ENCODE results near the gene CLSTN2.

CLSTN2 gene

DNA sequence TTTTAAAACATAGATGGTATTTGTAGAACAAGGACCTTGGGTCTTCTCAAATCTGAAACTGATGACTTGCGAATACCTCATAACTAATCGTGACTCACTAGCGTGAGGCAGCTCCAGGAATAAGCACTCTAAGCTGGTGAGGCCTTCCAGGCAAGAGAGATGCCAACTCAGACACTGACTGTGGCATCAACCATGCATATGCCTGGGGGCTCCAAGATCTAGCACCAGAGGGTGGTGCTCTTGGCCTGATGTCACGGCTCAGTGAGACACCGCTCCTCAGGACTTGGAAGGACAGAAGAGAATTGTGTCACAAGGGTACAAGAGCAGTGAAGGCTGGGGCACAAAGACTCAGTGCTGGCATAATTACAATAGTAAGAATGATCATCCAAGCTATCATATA is 617.9 kb downstream of the CLSTN2 start:
- no peak for DNase-seq (ENCODE audit: low spot score)

DNA sequence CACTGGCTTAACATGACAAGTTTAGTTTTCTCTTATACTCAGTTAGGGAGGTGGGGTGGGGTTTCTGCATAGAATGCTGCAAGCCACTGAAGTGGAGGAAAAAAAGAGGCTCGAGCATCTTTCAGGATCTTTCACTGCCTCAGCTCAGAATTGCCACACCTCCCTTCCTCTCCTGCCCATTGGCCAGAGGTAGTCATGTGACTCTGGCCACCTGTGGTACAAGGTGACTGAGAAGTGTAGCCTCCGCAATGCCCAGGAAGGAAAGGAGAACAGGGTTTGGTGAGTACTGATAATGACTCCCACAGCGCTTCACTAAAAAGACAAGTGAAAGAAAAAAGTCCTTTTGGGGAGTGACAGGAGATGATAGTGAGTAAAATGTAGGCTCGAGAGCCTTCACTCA is 618.6 kb downstream of the CLSTN2 start:
- no peak for DNase-seq (ENCODE audit: low spot score)

DNA sequence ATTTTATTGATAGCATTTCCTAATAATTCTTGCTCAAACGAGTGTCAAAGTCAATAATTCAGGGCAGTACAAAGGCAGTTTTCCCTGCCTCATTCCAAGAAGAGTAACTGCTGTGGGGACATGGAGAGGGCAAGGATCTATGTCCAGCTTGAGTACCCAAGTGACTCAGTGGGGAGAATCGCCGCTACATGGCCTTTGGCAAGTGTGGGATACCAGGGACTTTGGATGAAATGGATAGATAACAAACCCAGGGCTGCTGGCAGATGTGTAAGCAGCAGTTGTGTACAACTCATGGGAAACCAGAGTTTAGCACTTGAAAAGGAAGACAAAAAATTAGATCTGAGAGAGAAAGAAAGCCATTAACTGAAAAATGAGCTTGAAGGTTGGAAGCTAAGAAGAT is 620.7 kb downstream of the CLSTN2 start:
- DNase-seq (ENCODE audit: low spot score): no peak

DNA sequence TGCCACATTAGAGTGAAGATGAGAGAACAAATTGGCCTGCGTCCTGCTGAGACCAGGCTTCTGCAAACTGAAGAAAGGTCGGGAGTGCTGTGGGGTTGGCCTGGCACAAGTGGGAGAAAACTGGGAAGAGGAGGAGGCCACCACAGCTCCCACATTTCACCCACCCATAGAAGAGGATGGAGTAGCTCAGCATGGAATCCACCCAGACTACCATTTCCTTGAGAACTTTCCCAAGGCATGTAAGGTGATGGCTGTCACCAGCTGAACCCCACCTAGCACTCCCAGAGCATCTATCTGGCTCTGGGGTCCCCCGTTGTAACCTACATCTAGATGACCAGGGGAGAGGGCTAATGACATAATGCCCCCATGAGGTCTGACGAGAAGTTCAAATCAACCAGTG is 622.5 kb downstream of the CLSTN2 start:
- DNase-seq (ENCODE audit: low spot score): no peak

DNA sequence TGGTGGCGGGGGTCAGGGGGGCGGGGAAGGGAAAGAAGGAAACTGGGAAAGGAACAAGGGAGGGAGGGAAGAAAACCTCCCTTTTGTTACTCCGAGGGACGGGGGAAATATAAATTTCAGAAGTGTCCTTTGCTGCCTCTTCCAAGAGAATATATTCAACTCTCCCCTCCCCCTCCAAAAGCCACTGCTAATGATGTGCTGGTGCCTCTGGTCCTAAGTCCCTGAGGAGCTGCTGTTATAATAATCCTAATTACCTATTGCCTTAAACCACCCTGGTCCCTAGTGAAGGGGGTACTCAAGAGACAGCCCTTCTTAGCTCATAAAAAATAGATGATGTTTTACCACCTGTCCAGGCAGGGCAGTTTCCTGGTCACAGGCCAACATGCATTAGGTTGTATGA is 624.6 kb downstream of the CLSTN2 start:
- DNase-seq (ENCODE audit: low spot score): no peak

DNA sequence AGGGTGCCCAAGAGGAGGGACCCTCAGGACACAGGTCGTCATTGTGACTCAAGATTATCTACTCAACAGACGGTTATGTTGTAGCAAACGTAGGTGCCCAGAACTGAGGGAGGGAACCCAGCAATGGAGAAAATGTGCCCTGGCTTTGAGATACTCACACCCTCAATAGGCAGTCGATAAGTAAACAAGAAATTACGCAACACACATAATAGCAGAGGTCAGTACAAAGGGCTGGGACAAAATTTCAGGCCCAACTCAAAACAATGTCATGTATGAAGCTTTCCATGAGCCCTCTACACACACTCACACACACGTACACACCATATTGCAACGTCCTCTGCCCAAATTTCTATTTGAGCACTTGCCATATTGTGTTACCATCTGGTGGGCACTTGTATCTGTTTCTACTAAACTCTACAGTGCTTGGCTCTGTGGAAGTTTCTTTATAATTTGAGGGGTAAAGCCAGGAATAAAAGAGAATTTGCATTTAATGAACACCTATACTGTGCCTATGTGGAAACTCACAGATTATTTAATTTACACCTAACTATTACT is 628.3 kb downstream of the CLSTN2 start:
- DNase-seq (ENCODE audit: low spot score): no peak

DNA sequence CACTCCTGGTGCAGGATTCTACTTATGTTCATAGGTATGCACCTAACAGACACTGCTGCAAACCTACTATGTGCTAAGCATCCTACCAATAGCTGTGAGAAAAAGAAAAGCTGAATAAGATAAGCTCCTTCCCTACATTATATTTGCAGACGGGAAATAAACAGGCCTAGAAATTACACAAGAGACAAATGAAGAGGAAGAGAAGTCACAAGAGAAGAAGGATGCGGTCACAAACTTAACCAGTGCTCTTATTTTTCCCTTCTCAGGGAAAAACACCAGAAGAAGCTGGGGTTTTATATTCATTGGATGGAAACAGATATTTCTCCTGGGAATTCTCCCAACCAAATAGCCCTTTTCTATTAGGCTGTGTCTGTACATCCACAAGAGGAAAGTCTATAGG is 633.1 kb downstream of the CLSTN2 start:
- no peak for DNase-seq (ENCODE audit: low spot score)

DNA sequence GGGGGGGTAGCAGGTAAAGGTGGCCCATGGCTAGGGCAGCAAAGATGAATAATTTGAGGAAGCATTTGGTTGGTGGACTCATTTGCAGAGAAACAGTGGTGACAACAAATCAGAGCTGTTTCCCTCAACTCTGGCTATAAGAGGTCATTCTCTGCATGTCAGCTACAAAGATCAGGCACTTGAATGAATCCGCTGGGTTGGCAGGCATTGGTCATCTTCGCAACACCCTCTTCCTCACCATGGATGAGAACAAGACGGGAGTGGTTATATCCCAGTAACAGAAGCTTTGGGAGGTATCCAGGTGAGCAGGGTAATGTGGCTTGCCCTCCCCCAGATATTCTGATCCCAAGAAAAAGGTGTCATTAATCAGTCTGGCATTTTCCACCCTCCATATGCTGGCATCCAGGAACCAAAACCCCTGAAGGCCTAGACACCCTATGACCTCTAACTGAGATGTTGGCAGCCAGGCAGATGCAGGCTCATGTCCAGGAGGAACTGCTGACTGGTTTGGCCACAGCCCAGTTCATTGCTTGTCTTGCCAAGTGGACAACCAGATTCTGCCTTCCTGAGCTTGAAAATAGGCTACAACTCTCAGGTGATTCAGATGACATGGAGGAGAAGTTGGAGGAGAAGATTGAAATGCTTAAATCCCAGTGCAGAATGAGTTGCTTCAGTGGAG is 634.0 kb downstream of the CLSTN2 start:
- peak; percentile 2 for DNase-seq (ENCODE audit: low spot score)

DNA sequence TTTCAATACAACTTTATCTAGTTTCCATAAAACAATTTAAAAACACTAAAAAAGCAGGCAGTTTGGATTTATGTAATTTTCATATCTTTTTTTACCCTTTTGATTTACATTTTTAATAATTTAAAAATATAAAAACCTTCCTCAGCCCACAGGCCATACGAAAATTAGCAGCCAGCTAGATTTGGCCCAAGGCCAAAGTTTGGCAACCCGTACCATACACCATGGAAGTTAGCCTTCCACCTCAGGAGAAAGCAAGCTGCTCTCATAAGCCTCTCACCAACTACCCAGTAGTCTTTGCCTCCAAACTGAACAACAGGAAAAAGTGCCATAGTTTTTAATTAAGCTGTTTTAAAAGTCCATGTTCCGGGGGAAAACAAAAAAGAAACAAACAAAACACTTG is 635.6 kb downstream of the CLSTN2 start:
- DNase-seq (ENCODE audit: low spot score): no peak

DNA sequence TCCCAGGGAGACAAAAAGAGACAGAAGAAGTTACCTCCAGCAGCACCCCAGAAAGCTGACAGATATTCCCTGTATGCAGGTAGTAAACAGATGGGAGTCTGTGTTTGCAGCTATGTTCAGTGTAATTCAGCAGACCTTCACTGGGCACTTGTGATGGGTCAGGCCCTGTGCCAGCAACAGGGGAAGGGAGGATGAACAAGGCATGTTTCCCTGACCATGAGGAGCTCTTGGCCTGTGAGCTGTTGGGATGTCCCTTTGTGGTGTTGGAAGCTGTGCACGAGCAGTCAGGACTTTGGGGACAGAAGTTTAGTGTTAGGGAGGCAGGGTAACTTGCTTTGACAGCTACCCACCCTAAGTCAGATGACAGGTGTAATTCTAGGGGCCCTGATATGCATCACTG is 636.9 kb downstream of the CLSTN2 start:
- no peak for DNase-seq (ENCODE audit: low spot score)

DNA sequence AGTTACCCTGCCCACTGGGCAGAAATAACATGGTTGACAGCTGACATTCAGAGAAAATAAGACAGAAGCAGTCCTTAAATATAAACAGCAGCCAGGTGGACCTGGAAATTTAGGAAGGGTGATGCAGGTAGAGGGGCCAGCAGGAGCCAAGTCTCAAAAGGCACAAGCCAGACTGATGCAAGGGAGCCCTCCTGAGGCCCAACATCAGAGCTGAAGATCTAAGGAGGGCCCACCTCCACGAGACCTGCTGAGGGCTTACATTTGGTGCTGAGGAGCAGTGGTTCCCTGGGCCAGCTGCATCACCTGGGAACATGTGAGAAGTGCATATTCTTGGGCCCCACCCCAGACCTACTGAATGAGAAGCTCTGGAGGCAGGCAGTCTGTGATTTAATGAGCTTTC is 637.3 kb downstream of the CLSTN2 start:
- DNase-seq (ENCODE audit: low spot score): no peak

DNA sequence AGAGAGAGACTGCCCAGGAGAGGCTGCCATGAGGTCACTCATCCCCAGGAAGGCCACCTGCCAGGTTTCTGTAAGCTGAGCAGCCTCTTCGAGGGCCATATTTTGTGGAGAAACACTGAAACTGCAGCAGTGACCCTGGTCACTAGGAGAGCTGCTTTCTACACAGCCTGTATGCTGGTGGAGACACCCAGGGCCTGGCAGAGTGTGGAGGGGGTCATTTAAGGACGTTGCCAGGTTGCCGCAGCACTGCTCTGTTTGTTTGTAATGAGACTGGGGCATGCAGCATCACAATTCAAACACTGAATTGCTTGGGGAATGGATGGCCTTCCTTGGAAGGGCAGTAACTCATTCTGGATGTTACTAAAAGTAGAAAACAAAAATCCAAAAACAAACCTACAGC is 638.0 kb downstream of the CLSTN2 start:
- DNase-seq (ENCODE audit: low spot score): no peak

DNA sequence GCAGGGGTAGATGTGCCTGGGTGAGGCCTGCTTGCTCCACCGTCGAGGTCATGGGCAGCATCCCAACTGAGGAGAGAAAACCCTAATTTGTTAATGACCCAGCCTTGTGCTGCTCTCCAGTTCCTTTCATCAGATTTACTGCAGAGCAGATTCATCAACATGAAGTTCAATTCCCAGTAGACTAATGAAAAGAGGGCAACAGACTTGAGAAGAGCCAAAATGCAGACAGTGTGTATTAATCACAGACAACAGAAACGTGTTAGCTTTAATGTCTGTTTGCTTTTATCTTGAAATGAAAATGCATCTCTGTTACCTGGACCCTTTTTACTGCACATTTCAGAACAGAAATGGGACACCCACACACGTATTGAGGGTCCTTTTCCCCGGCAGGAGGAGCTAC is 639.4 kb downstream of the CLSTN2 start:
- no peak for DNase-seq (ENCODE audit: low spot score)

DNA sequence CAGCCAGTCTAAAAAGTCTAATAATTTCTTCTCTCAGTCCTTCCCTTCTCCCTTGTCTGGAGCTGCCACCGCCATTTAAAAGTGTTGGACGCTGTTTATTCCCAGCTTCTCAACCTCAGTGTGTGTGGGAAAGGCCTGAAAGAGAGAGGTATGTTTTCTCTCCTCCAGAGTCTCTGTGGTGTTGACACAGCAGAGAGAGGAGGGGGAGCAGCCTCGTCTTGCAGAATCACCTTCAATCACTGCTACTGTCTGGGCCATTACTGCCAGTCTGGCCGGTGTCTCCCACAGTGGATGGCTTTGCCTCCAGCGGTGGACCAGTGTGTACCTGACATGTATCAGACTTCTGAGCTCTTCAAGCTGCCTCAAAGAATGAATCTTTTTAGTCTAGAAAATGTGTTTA is 641.5 kb downstream of the CLSTN2 start:
- no peak for DNase-seq (ENCODE audit: low spot score)

DNA sequence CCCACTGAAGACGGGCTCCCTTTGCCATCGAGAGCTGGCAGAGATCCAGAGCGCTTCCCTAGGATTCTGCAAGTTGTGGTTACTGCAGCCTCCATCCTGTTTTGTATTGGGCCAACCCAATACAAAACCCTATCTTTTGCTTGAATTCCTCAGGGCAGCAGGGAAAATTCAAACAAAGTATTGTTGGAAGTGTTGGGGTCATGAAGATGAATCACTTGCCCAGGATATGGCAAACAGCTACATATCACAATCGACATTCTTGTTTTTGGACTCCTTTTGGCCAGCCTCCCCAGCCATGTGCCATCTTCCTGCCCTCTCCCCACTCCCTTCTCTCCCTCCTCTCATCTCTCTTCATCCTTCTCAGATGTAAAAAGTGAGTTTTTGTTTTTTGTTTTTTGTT is 642.9 kb downstream of the CLSTN2 start:
- no peak for DNase-seq (ENCODE audit: low spot score)

DNA sequence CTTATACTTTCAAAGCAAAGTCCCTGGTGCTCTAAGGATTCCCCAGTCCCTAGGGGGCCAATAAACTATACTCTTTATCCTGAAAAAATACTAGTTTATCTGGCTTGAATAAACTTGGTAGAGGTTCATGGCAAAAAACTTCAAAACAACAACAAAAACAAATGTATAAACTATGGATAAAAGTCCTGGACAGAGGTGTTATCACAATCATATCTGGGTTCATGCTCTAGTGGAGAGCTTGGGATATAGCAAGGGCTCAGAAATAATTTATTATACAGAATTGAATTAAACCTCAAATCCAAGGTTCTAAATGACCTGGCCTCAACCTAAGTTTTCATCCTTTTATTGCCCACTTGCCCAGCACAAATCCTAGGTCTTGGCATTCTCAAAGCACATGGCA is 644.3 kb downstream of the CLSTN2 start:
- no peak for DNase-seq (ENCODE audit: low spot score)

DNA sequence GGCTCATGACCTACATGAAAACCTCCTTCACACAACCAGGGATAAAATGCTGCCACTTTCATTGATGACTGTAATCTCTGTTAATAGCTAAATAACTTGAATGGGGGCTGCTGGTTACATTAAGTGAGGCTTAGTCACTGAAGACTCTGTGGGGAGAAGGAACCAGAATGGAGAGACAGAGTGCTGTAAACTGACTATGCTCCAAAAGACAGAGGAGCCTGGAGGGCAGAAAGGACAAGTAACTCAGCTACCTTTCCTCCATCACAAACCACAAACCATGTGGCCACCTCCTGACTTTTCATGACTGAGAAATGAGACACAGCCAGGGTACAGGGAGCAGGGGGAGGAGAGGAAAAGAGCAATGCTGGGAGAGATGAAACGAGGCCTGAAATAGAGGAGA is 645.8 kb downstream of the CLSTN2 start:
- no peak for DNase-seq (ENCODE audit: low spot score)

DNA sequence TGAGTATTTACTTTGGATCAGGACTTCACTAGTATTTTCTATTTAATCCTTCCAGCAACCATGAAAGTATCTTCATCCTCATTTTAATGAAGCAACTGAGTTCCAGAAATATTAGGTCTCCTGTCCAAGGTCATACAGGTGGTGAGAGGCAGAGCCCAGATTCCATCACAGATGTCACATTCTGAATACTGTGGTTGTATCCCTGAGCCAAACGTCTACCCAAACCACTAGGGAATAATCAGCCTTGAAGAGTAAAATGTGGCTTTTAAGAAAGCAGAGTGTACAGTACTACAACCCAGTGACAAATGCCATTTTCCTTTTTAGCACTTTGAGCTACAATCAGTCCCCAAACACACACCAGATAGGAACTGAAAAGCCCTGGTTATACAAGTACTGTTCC is 649.6 kb downstream of the CLSTN2 start:
- DNase-seq (ENCODE audit: low spot score): no peak

DNA sequence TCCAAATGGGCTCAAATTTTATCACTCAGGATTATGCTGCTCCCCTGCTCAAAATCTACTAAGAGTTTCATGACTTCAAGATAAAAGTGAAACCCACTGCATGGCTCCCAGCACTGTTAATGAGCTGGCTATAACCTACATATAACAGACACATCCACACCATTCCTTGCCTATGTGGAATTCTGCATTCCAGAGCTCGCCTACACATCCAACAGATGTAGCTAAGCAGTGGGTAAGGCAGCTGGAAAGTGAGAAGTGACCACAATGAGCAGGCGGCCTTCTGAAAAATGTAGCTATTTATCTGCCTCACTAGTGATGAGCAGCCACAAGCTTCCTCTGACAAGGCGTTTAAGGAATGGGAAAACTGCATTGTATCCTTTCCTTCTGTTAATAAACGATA is 650.8 kb downstream of the CLSTN2 start:
- DNase-seq (ENCODE audit: low spot score): no peak

DNA sequence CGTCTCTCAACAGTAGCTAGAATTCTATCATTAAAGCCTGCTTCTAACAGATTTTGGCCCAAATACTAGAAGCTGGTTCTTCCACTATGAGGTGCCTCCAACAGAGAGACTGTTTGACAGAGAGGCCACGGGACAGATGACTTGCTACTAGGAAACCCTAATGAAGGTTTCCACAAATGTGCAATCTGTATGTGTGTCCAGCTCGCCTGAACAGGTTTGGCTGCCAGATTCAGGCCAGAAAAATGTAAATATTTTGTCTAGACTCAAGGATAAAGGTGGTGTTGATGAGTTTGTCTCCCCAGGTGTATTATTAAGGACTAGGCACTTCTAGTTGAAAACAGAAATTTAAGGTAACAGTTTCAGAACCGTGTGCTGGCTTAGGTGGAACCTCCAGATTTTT is 651.3 kb downstream of the CLSTN2 start:
- no peak for DNase-seq (ENCODE audit: low spot score)

DNA sequence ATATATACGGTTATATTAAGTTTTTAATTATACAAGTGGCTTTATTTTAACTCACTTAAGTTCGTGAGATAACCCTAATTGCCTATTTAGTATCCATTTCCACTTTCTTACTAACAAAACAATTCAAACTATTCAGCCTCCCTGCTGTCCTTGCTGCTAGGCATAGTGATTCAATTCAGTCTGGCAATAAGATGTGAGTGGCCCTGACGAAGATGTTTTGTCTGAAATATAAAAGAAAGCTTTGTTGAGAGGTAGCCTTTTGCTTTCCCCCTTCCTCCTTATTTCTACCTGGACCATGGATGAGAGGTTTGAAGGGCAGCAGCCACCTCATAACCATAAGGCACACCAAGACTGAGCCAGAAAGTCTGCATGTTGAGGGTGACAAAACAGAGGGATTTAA is 653.6 kb downstream of the CLSTN2 start:
- no peak for DNase-seq (ENCODE audit: low spot score)

DNA sequence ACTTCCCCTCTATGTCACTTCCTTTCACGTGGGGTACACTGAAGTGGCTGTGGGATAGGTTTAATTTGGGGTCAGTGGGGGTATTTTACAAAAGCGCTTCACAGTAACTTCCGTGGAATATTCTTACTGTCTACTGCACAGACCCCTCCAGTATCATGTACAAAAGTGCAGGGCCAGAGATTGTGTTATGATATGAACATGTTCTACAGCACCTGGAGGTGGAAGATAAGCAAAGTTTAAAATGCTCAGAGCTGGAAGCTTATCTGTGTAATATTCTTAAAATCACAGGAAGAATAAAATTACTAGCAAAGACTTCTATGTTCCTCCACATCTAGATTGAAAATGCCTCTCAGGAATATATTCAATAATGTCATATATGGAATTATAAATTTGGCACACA is 658.8 kb downstream of the CLSTN2 start:
- DNase-seq (ENCODE audit: low spot score): no peak

DNA sequence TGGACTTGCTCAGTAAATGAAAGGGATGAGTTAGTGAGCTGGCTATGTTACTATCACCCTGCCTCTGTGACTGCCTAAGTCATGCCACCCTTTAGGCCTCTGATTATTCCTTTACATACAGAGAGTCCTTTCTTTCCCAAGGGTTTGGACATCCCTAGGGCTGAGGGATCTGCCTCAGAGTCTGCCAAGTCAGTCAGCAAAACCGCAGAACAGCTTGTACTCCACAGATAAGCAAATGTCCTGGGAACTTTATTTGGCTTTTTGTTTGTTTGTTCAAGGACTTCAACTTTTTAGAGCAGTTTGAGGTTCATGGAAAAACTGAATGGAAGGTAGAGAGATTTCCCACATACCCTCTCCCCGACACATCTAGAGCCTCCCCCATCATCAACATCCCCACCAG is 660.3 kb downstream of the CLSTN2 start:
- no peak for DNase-seq (ENCODE audit: low spot score)

DNA sequence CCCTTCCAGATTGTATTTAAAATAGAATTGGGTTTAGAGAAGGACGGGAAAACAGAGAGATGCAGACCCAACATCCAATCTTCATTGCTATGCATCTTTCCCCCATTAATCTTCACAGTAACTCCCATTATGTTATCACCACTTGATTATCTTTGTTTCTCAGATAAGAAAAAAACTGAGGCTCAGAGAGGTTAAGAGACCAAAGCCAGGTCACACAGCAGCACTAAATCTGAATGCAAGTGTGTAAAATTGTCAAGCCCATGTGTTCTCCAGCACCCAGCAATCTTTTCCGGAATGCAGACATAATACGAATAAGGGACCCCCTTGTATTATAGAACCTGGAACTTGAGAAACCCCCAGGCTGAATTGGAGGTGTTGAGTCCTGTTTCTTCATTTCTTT is 662.4 kb downstream of the CLSTN2 start:
- no peak for DNase-seq (ENCODE audit: low spot score)

DNA sequence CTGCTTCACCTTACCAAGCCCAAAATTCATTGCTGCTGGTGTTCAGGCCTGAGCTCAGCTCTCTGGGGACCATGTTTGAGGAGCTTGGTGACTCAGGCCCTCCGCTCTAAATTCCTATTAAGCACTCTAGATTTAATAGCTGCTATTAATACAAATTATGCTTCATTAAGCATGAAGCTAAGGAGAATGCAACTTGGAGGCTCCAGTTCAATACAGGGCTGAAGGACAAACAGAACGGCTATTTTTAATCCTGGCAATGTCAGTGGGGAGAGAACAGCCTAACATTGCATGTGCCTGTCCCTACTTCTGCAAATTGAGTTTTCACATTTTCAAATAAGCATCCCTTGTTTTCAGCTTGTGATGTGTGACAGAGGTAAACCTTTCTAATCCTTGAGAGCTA is 662.8 kb downstream of the CLSTN2 start:
- no peak for DNase-seq (ENCODE audit: low spot score)
